ENCODE data around the gene IL16.

DNA sequence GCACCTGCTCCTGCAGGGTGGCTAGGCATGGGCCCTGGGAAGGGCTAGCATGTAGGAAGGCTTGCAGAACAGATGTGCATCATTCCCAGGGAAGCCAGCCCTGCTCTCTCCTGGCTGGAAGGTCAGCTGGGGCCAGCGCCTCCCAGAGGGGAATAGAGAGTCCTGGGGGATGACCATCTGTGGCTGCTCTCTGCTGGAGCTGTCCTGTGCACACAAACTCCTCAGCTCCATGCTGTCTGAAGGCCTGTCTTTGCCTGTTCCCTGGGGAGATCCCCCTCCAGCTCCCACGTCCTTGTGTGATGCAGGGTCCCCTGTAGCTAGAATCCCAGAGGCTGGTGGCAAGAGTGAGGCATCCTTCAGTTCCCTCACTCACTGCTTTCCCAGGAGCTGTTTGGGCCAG is 19.3 kb downstream of the IL16 start:
- TF ChIP-seq POLR2A (IDR thresholded peaks at IDR 0.05) = no peak
- TF ChIP-seq, protein P1, sequence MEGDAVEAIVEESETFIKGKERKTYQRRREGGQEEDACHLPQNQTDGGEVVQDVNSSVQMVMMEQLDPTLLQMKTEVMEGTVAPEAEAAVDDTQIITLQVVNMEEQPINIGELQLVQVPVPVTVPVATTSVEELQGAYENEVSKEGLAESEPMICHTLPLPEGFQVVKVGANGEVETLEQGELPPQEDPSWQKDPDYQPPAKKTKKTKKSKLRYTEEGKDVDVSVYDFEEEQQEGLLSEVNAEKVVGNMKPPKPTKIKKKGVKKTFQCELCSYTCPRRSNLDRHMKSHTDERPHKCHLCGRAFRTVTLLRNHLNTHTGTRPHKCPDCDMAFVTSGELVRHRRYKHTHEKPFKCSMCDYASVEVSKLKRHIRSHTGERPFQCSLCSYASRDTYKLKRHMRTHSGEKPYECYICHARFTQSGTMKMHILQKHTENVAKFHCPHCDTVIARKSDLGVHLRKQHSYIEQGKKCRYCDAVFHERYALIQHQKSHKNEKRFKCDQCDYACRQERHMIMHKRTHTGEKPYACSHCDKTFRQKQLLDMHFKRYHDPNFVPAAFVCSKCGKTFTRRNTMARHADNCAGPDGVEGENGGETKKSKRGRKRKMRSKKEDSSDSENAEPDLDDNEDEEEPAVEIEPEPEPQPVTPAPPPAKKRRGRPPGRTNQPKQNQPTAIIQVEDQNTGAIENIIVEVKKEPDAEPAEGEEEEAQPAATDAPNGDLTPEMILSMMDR (IDR thresholded peaks at IDR 0.05) = no peak
